Vagina (tissue), 2 donors: ENCODE results near the gene NSUN2.

Experiments used
- CTCF ChIP-seq, 3 experiments: fragments of 450-650 bp in 2 of 3; fragments of 200-600 bp in 1 of 3; sonication (generic) in 1 of 3; IDR thresholded peaks; one replicate each; pipeline ENCODE4 v1.5.1; 2017 to 2019; ENCODE audit warnings: antibody characterized with exemption in 3 of 3, mild to moderate bottlenecking in 2 of 3, moderate library complexity in 2 of 3
- POLR2A ChIP-seq, 2 donors: fragments of 450-650 bp; IDR thresholded peaks; one replicate each; pipeline ENCODE4 v1.6.1; 2017; ENCODE audit warnings: antibody characterized with exemption in 2 of 2, mild to moderate bottlenecking in 2 of 2, moderate library complexity in 2 of 2
- POLR2AphosphoS5 ChIP-seq, 2 donors: sonication (generic); formaldehyde crosslinking; IDR thresholded peaks; one replicate each; pipeline ENCODE4 v1.9.0; 2017; ENCODE audit warnings: antibody characterized with exemption in 2 of 2, mild to moderate bottlenecking in 2 of 2, low read depth in 1 of 2; ENCODE audit not compliant: insufficient read depth in 1 of 2

DNA sequence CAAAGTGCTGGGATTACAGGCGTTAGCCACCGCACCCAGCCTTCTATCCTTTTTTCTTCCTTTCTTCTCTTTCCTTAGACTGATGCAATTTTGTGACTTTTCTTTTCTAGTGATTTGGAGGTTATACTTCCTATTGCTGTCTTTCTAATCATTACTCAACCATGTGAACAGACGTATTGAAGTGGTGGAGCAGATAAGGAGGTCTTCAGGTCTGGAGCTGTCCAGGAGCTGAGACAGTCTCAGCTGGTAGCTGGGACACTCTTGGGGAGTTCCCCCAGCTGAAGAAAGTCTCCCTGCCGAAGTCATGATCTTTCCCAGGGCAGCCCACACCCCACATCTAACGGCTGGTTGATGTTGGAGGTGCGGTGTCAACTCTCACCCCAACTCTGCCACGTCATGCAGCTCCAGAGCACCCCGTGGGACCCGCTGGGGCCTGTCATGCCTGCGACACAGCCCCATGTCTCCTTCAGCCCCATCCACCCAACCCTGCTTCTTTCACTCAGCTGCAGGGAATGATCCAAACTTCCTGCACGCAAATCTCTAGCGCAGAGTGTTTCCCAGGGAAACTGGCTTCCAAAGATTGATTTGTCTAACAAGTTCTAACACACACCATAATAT is 41.1 kb downstream of the NSUN2 start:
- TF ChIP-seq CTCF (IDR thresholded peaks at IDR 0.05) (no peak), POLR2AphosphoS5 (IDR thresholded peaks at IDR 0.05; ENCODE audit: insufficient read depth in 1 of 2, low read depth in 1 of 2) (no peak), POLR2A (IDR thresholded peaks at IDR 0.05) (no peak)
